HEK293T (cell line): Measurements from ENCODE around the gene CSHL1.
A peak's percentile ranks its signal among the peaks of the same experiment; 100 is the strongest.

Experiments
- CTCF ChIA-PET: fragments of 350-600 bp; formaldehyde crosslinking; extraction: SDS; loops from one replicate; lab custom pipeline; 2021; ENCODE audit warnings: antibody characterized with exemption, inconsistent platforms; lab: Yijun Ruan, JAX
- POLR2A ChIA-PET: fragments of 350-600 bp; formaldehyde crosslinking; extraction: SDS; loops from one replicate; lab custom pipeline; 2020; ENCODE audit warnings: antibody characterized with exemption, inconsistent platforms; lab: Yijun Ruan, JAX
- DNase-seq: peaks from one replicate; pipeline ENCODE4 v3.0.0; 2012; ENCODE audit warnings: mixed read lengths; ENCODE audit errors: extremely low spot score
- ARNT ChIP-seq: fragments of 450-650 bp; IDR thresholded peaks from 2 replicates; pipeline ENCODE4 v1.6.1; 2017; ENCODE audit warnings: mild to moderate bottlenecking
- BHLHE40 ChIP-seq: fragments of 450-650 bp; IDR thresholded peaks from 2 replicates; pipeline ENCODE4 v1.6.1; 2016; ENCODE audit warnings: mild to moderate bottlenecking, moderate library complexity, borderline replicate concordance
- CTBP1 ChIP-seq: fragments of 450-650 bp; IDR thresholded peaks from 2 replicates; pipeline ENCODE4 v1.6.1; 2016; ENCODE audit warnings: borderline replicate concordance
- ELF4 ChIP-seq: fragments of 450-650 bp; IDR thresholded peaks from 2 replicates; pipeline ENCODE4 v1.6.1; 2017; ENCODE audit warnings: antibody characterized with exemption
- FOXA1 ChIP-seq: fragments of 450-650 bp; IDR thresholded peaks from 2 replicates; pipeline ENCODE4 v1.6.1; 2016; ENCODE audit warnings: mild to moderate bottlenecking
- FOXK2 ChIP-seq: fragments of 450-650 bp; IDR thresholded peaks from 2 replicates; pipeline ENCODE4 v1.6.1; 2016; ENCODE audit warnings: mild to moderate bottlenecking
- FOXM1 ChIP-seq: fragments of 450-650 bp; IDR thresholded peaks from 2 replicates; pipeline ENCODE4 v1.6.1; 2017; ENCODE audit warnings: mild to moderate bottlenecking, borderline replicate concordance
- HDGF ChIP-seq: fragments of 450-650 bp; IDR thresholded peaks from 2 replicates; pipeline ENCODE4 v1.6.1; 2017; ENCODE audit warnings: antibody characterized with exemption, borderline replicate concordance
- L3MBTL2 ChIP-seq: fragments of 450-650 bp; conservative IDR thresholded peaks from 2 replicates; pipeline ENCODE4 v1.6.1; 2016; ENCODE audit warnings: mild to moderate bottlenecking
- LEF1 ChIP-seq: fragments of 450-650 bp; IDR thresholded peaks from 2 replicates; pipeline ENCODE4 v1.6.1; 2017; ENCODE audit warnings: mild to moderate bottlenecking, borderline replicate concordance
- NFRKB ChIP-seq: fragments of 450-650 bp; IDR thresholded peaks from 2 replicates; pipeline ENCODE4 v1.6.1; 2016; ENCODE audit warnings: mild to moderate bottlenecking, moderate library complexity
- SP1 ChIP-seq: fragments of 450-650 bp; IDR thresholded peaks from 2 replicates; pipeline ENCODE4 v1.6.1; 2017
- SUZ12 ChIP-seq: fragments of 450-650 bp; IDR thresholded peaks from 2 replicates; pipeline ENCODE4 v1.6.1; 2016; ENCODE audit warnings: mild to moderate bottlenecking
- TARDBP ChIP-seq: fragments of 450-650 bp; IDR thresholded peaks from 2 replicates; pipeline ENCODE4 v1.6.1; 2016
- ZNF384 ChIP-seq: fragments of 450-650 bp; IDR thresholded peaks from 2 replicates; pipeline ENCODE4 v1.6.1; 2016
- TF ChIP-seq, protein P1 (sequence below): fragments of 450-650 bp; IDR thresholded peaks from 2 replicates; pipeline ENCODE4 v1.6.1; 2016

The CSHL1 gene

DNA sequence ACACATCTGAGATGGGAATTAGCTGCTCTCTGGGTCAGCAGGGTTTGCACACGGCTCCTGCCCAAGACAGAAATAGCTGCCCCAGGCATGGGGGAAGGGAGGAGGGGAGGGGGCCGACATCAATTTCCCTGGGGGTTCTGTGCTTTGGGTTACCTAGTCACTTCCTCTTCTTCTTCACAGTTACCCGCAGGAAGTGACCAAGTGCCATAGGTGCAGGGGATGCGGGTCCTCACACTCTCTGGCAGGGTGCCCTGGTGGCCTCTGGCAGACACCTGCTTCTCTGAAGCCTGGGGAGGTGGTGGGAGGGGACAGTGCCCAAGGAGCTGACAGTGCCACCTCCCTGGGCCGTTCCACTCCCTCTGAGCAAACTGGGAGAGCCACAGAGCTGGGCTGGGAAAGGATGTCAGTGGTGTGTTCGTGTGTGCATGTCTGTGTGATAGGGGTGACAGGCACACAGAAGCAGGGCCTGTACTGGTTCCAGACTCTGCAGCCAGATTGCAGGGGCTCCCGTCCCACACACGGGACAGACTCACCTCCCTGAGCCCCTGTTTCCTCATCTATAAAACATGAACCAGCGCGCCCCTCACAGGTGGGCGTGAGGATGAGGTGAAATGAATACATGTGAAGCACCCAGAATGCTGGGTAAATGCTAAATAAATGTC lies 43.5 kb upstream of the CSHL1 start:
- CTCF ChIA-PET = interaction anchor here (2.3 kb wide), 1 partner anchor 8 kb away, joined by 7 read pairs; no protein-coding TSS in a partner anchor
- no peak for DNase-seq
- POLR2A ChIA-PET = no interaction called here
- no peak for TF ChIP-seq ELF4

DNA sequence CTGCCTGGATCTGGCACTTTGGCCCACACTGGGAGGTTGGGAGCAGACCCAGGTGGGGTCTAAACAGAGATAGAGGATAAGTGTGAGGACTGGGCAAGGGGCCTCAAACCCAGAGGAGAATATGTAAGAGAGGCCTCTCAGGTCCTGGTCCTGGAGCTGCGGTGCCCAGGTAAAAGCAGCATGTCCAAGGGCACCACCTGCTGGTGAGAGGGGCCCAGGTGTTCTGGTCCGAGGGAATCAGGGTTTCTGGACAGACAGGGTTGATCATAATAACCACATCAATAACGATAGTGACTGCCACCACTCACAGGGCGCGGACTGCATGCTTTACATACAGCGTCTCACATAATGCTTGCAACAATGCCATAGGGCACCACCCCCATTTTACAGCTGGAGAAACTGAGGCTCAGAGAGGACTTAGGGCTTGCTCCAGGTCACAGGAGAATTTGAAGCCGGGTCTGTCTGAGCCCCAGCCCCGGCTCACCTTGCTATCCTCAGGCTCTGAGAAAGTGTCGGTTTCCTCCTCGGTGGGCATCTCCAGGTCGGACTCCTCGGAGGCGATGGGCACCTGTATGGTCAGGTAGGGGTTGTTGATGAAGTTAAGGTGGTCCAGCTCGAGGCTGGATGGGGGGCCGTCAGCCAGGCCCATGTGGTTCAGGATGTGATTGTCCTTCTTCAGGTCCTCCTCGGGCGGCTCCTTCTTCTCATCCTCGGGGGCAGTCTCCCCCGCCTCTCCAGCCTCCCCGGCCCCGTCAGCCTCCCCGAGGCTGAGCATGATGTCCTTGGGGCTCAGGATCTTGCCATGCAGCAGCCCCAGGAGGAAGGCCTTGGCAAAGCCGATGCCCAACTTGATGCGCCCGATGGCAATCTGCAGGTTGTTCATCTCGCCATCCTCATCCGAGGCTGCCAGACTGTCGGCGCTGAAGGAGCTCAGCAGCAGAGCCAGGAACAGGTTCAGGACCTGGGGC lies 40.2 kb upstream of the CSHL1 start:
- ChIA-PET CTCF (interaction anchor here (0.6 to 2.5 kb wide), 8 partner anchors 11 to 182 kb away, joined by 3 to 10 read pairs (median 3); partner anchors contain the start of gene GH1), POLR2A (no interaction called here)
- no peak for DNase-seq
- TF ChIP-seq L3MBTL2 (no peak), SP1 (no peak), ELF4 (no peak), SUZ12 (no peak), NFRKB (no peak), BHLHE40 (no peak), ARNT (no peak), CTBP1 (no peak), FOXA1 (no peak), HDGF (no peak), ZNF384 (no peak), FOXM1 (no peak), TARDBP (no peak), FOXK2 (no peak), LEF1 (no peak)
- TF ChIP-seq, protein P1, sequence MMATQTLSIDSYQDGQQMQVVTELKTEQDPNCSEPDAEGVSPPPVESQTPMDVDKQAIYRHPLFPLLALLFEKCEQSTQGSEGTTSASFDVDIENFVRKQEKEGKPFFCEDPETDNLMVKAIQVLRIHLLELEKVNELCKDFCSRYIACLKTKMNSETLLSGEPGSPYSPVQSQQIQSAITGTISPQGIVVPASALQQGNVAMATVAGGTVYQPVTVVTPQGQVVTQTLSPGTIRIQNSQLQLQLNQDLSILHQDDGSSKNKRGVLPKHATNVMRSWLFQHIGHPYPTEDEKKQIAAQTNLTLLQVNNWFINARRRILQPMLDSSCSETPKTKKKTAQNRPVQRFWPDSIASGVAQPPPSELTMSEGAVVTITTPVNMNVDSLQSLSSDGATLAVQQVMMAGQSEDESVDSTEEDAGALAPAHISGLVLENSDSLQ = no peak

DNA sequence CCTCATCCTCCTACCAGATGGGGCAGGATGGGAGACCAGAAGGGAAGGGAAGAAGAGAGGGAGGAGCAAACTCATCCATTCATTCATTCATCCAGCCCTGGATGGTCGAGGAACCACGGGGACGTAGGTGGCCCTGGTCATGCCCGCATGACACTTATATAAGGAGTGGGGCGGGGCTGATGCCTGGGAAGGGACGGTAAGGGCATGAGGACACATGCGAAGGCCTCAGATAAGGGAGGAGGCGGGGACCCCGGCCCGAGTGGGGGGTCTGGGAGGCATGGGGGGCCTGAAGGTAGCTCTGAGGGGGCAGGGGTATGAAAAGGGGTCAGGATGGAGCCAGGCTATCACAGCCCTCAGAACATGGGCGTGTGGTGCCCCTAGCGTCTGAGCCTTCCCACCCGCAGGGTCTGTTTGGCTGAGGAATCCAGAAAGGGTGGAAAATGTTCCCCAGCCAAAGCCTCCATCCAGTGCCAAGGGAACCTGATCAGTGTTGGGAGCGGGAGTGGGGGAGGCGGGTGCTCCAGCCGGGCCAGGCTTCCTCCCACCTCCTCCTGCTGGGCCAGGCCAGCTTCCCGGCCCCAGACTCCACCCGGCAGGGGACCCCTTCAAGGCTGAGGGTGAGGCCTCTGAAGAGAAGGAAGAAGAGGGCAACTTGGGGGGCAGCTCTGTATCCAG lies 38.7 kb upstream of the CSHL1 start:
- no peak for TF ChIP-seq ELF4
- no peak for TF ChIP-seq TARDBP
- TF ChIP-seq HDGF = no peak
- no peak for TF ChIP-seq ARNT
- TF ChIP-seq FOXK2 = no peak
- no peak for TF ChIP-seq LEF1
- no peak for TF ChIP-seq SP1
- TF ChIP-seq SUZ12 = no peak
- no peak for DNase-seq
- ChIA-PET POLR2A (no interaction called here), CTCF (interaction anchor here (0.6 to 2.5 kb wide), 6 partner anchors 12 to 299 kb away, joined by 3 to 10 read pairs (median 3); partner anchors contain the start of gene GH1)

DNA sequence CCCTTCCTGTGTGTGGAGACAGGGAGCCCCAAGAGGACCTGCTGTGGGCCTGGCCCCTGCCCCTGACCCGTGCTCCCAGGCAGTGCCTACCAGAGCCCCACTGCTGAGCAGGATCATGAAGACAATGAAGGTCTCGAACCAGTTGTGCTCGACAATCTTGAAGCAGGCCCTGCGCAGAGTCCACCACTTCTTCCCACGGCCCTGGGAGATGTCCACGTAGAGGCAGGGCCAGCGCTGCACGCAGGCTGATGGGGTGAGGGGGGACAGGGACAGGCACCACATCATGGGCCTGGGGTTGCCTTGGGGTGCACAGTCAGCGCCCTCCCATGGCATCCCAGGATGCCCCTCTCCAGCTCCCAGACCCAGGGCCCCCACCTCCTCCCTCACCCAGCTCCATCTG lies 37.5 kb upstream of the CSHL1 start:
- no peak for DNase-seq
- CTCF ChIA-PET = no interaction called here
- TF ChIP-seq CTBP1 (no peak), FOXA1 (no peak), SP1 (no peak), ZNF384 (no peak), FOXK2 (no peak), HDGF (no peak), TARDBP (no peak), FOXM1 (no peak), NFRKB (no peak), ELF4 (no peak)
- POLR2A ChIA-PET = no interaction called here

DNA sequence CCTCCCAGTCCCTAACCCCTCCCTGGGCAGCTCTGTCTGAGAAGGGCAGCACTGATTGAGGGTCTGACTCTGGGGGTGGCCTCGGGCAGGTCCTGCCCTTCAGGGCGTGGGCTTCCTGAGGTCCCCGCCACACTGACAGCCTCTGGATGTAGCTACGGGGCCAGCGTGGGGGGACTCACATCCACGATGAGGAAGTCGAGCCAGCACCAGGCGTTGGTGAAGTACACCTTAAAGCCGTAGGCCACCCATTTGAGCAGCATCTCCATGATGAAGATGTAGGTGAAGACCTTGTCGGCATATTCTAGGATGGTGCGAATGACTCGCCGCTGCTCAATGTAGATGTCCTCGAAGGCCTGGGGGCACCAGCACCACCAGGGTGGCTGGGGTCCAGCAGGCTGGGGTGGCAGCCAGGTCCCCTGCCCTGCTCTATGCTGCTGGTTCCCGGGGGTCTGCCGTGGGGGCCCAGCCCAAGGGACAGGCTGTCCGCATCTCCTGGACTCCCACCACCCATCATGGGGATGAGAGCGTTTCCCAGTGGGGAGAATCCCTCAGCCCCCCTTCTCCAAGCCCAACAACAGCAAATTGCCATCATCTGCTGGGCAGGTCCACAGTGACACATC lies 36.8 kb upstream of the CSHL1 start:
- no peak for TF ChIP-seq ZNF384
- ChIA-PET CTCF (interaction anchor here (1.6 kb wide), 1 partner anchor 8 kb away, joined by 7 read pairs; no protein-coding TSS in a partner anchor), POLR2A (no interaction called here)
- no peak for DNase-seq

DNA sequence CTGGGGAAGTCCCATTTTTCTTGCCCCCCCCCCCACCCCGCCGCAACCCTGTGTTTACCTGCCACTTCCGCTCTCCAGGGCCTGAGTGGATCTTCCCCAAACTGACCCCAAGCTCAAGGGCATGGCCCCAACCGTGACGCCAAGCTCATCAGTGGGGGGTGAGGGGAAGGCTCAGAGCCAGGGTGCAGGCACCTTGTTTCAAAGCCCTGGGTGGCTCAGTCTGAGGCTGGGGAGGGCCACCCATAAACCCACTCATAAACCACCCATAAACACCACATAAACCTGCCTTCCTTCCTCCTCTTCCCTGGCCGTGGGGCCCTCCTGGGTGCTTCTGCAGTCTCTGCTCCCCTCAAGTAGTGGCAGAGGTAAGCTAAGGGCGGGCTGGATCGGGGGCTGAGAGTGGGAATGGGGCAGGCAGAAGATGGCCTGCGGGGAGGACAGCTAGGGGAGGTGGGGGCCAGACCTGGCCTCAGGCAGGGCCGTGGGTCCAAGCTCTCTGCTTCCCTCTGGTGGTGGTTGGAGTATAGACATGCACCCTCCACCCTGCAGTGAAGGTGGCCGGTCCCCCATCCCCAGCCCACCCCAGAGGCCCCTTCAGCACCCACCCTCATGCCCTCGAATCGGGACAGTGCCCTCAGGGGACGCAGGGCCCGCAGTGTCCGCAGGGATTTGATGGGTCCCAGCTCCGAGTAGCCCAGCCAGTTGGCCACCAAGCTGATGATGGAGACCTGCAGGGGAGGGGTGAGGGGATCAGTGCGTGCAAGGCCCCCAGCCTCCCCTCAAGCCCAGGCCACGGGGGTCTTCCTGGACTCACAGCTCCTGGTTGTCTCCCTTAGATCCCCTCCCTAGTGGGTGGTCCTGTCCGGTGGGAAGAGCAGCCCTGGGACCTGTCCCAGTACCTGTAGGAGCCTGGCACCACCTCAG lies 35.6 kb upstream of the CSHL1 start:
- peak; percentile 90 for DNase-seq

More for the DNA sequence above, 35.6 kb upstream of the CSHL1 start:
- TF ChIP-seq ARNT = no peak
- TF ChIP-seq FOXK2 = no peak
- TF ChIP-seq HDGF = no peak
- no peak for TF ChIP-seq CTBP1
- no peak for TF ChIP-seq SP1
- no peak for TF ChIP-seq L3MBTL2
- no peak for TF ChIP-seq ELF4
- TF ChIP-seq, protein P1 = no peak
- TF ChIP-seq TARDBP = no peak
- no peak for TF ChIP-seq ZNF384
- TF ChIP-seq NFRKB = no peak
- TF ChIP-seq FOXM1 = no peak
- TF ChIP-seq SUZ12 = no peak
- TF ChIP-seq LEF1 = no peak
- TF ChIP-seq BHLHE40 = no peak
- no peak for TF ChIP-seq FOXA1
- ChIA-PET CTCF (interaction anchor here (0.5 to 2.0 kb wide), 20 partner anchors 9 to 380 kb away, joined by 3 to 27 read pairs (median 4); partner anchors contain the start of gene GH1), POLR2A (interaction anchor here (1.2 kb wide), 1 partner anchor 199 kb away, joined by 4 read pairs; no protein-coding TSS in a partner anchor)
